Caco-2 (cell line): Measurements from ENCODE around the gene RGS16. TPM values are rescaled to one million over a fixed set of nuclear protein-coding genes. Genes with fewer than 3 reads are reported as not detected.

Source experiments
- BruUV-seq: library from RNA; stranded (reverse); fragments of 400-500 nt; replicated peaks from 2 replicates; lab custom pipeline; 2021; lab: Mats Ljungman, UMichigan
- CTCF ChIA-PET: fragments of 300-600 bp; sonication (Branson Sonifier 250); formaldehyde crosslinking; loops from one replicate; lab custom pipeline; 2022; ENCODE audit warnings: antibody characterized with exemption; lab: Charles Lee
- POLR2A ChIA-PET: fragments of 300-600 bp; sonication (Branson Sonifier 250); formaldehyde crosslinking; loops from one replicate; lab custom pipeline; 2022; ENCODE audit warnings: antibody characterized with exemption; lab: Charles Lee
- DNase-seq, 2 experiments: peaks; one replicate each; pipeline versions ENCODE4 v3.0.0 to v3.0.0-alpha.2; 2020 to 2022
- H3K27me3 ChIP-seq: replicated peaks from 2 replicates; pipeline ENCODE4 v1.6.0; 2011; ENCODE audit warnings: low read length; ENCODE audit not compliant: control insufficient read depth, insufficient read depth
- H3K36me3 ChIP-seq: 2 replicates; pipeline ENCODE4 v1.5.1; 2011; ENCODE audit warnings: low read length; ENCODE audit not compliant: control insufficient read depth, insufficient read depth
- H3K4me1 ChIP-seq: fragments of 250-450 bp; sonication (Bioruptor Pico); 2 replicates; pipeline ENCODE4 v1.5.1; 2020; ENCODE audit warnings: mild to moderate bottlenecking
- H3K4me3 ChIP-seq: 2 replicates; pipeline ENCODE4 v1.5.1; 2011; ENCODE audit warnings: low read depth, mild to moderate bottlenecking, control low read depth, low read length
- H3K9me3 ChIP-seq: fragments of 250-450 bp; sonication (Bioruptor Pico); 2 replicates; pipeline ENCODE4 v1.5.1; 2020; ENCODE audit warnings: mild to moderate bottlenecking, moderate library complexity
- H3K27ac Mint-ChIP-seq: one replicate; pipeline ENCODE4 v1.8.0; 2022; ENCODE audit warnings: mixed read lengths; ENCODE audit not compliant: unreplicated experiment
- H3K27me3 Mint-ChIP-seq: one replicate; pipeline ENCODE4 v1.8.0; 2022; ENCODE audit warnings: mixed read lengths; ENCODE audit not compliant: insufficient read depth, unreplicated experiment
- H3K36me3 Mint-ChIP-seq: one replicate; pipeline ENCODE4 v1.8.0; 2022; ENCODE audit warnings: mild to moderate bottlenecking, mixed read lengths; ENCODE audit not compliant: insufficient read depth, unreplicated experiment
- H3K4me1 Mint-ChIP-seq: one replicate; pipeline ENCODE4 v1.8.0; 2022; ENCODE audit warnings: low read depth, mixed read lengths; ENCODE audit not compliant: unreplicated experiment
- H3K4me3 Mint-ChIP-seq: one replicate; pipeline ENCODE4 v1.8.0; 2022; ENCODE audit warnings: mild to moderate bottlenecking, moderate library complexity, mixed read lengths; ENCODE audit not compliant: unreplicated experiment
- H3K9me3 Mint-ChIP-seq: one replicate; pipeline ENCODE4 v1.8.0; 2022; ENCODE audit warnings: mixed read lengths; ENCODE audit not compliant: unreplicated experiment
- intact Hi-C: fragments of 100-400 bp; cut with micrococcal nuclease; formaldehyde crosslinking; loops from one replicate; pipeline ENCODE4 v1.10.0; 2022; ENCODE audit not compliant: unreplicated experiment
- total RNA-seq: library from RNA; stranded (reverse); gene quantifications from 2 replicates; pipeline ENCODE4 v1.2.3, GENCODE V29; 2022
- TF ChIP-seq, protein P1 (sequence below), 2 experiments: fragments of 200-600 bp in 1 of 2; IDR thresholded peaks; 1 replicate in 1 of 2; 2 replicates in 1 of 2; pipeline versions ENCODE4 v1.5.1 to v1.8.0; 2011 to 2022; ENCODE audit warnings: antibody characterized with exemption in 1 of 2, control low read depth in 1 of 2, inconsistent platforms in 1 of 2, low read depth in 1 of 2, low read length in 1 of 2, mild to moderate bottlenecking in 1 of 2, moderate library complexity in 1 of 2; ENCODE audit not compliant: insufficient read depth in 1 of 2, severe bottlenecking in 1 of 2, unreplicated experiment in 1 of 2

RGS16 gene
- total RNA-seq, 1 experiment from 2014 or later = 1.2 TPM

DNA sequence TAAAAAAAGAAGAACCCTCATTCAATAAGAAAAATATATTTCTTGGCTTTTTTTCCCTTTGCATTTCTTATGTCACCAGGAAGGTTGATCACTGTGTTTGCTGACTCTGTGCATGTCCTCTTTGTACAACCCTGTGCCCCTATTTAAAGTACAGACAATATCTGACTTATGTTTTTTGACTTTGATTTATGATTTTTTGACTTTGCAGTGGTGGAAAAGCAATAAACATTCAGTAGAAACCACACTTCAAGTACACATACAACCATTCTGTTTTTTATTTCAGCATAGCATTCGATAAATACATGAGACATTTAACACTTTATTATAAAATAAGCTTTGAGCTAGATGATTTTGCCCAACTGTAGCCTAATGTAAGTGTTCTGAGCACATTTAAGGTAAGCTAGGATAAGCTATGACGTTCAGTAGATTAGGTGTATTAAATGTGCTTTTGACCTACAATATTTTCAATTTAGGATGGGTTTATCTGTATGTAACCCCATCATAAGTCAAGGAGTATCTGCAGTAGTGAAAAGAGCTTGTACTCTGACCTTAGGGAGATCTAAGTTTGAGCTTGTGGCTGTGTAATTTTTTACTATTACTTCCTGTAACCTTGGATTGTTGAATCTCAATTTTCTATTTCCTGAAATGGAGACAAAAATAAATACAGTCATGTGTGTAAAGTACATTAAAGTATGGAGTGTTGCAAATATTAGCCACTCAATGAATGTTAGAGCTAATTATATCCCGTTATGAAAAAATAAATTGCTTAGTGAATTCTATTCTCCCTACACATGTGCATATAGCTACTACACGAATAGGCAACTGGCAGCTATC, 16.3 kb downstream of the RGS16 start:
- no peaks in the 10 kb centered on the region for H3K27me3 ChIP-seq
- BruUV-seq = no TSS peak
- CTCF ChIA-PET = interaction anchor here (0.9 to 1.9 kb wide), 4 partner anchors 11 to 506 kb away, joined by 3 to 10 read pairs (median 6); no protein-coding TSS in a partner anchor
- Mint-ChIP-seq H3K4me3 (peak overlapping the region; percentile 88), H3K27ac (peak overlapping the region; percentile 85), H3K9me3 (no peaks in the 10 kb centered on the region), H3K4me1 (no peaks in the 10 kb centered on the region), H3K36me3 (no peaks in the 10 kb centered on the region), H3K27me3 (no peaks in the 10 kb centered on the region)
- no peaks in the 10 kb centered on the region for H3K36me3 ChIP-seq
- TF ChIP-seq, protein P1, sequence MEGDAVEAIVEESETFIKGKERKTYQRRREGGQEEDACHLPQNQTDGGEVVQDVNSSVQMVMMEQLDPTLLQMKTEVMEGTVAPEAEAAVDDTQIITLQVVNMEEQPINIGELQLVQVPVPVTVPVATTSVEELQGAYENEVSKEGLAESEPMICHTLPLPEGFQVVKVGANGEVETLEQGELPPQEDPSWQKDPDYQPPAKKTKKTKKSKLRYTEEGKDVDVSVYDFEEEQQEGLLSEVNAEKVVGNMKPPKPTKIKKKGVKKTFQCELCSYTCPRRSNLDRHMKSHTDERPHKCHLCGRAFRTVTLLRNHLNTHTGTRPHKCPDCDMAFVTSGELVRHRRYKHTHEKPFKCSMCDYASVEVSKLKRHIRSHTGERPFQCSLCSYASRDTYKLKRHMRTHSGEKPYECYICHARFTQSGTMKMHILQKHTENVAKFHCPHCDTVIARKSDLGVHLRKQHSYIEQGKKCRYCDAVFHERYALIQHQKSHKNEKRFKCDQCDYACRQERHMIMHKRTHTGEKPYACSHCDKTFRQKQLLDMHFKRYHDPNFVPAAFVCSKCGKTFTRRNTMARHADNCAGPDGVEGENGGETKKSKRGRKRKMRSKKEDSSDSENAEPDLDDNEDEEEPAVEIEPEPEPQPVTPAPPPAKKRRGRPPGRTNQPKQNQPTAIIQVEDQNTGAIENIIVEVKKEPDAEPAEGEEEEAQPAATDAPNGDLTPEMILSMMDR (IDR thresholded peaks at IDR 0.05; ENCODE audit: insufficient read depth in 1 of 2, low read depth in 1 of 2, low read length in 1 of 2, severe bottlenecking in 1 of 2, unreplicated experiment in 1 of 2) = no peak
- H3K4me3 ChIP-seq = peak overlapping the region; percentile 41
- intact Hi-C loops = no loop called here
- no peak for DNase-seq
- H3K4me1 ChIP-seq = no peaks in the 10 kb centered on the region
- H3K9me3 ChIP-seq = no peaks in the 10 kb centered on the region
- POLR2A ChIA-PET = no interaction called here

DNA sequence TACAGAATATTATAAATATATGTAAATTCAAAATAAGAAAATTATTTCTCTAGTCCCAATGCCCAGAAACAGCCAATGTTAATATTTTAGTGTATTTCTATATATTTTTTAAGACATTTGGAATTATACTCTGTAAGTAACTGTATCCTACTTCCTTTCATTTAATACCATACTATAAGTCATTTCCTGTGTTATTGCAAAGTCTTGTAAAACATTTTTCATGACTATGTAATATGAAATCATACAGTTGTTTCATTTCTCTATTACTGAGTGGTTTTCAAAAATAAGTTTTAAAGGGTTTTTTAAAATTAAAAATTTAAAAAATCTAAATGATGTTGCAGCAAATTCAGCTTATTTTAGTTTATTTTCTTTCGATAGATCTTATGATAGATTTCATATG, 17.1 kb downstream of the RGS16 start:
- ChIA-PET CTCF (no interaction called here), POLR2A (no interaction called here)
- H3K9me3 Mint-ChIP-seq = no peaks in the 10 kb centered on the region
- H3K27me3 Mint-ChIP-seq = no peaks in the 10 kb centered on the region
- no peak overlapping the region for H3K27ac Mint-ChIP-seq
- H3K36me3 Mint-ChIP-seq = no peaks in the 10 kb centered on the region
- no peaks in the 10 kb centered on the region for H3K4me1 Mint-ChIP-seq
- intact Hi-C loops = no loop called here
- TF ChIP-seq, protein P1 (IDR thresholded peaks at IDR 0.05; ENCODE audit: insufficient read depth in 1 of 2, low read depth in 1 of 2, low read length in 1 of 2, severe bottlenecking in 1 of 2, unreplicated experiment in 1 of 2) = no peak
- H3K4me3 ChIP-seq = no peak overlapping the region
- BruUV-seq = no TSS peak
- H3K36me3 ChIP-seq = no peaks in the 10 kb centered on the region
- no peaks in the 10 kb centered on the region for H3K4me1 ChIP-seq
- H3K27me3 ChIP-seq = no peaks in the 10 kb centered on the region
- DNase-seq = no peak
- no peaks in the 10 kb centered on the region for H3K9me3 ChIP-seq
- H3K4me3 Mint-ChIP-seq = no peak overlapping the region

DNA sequence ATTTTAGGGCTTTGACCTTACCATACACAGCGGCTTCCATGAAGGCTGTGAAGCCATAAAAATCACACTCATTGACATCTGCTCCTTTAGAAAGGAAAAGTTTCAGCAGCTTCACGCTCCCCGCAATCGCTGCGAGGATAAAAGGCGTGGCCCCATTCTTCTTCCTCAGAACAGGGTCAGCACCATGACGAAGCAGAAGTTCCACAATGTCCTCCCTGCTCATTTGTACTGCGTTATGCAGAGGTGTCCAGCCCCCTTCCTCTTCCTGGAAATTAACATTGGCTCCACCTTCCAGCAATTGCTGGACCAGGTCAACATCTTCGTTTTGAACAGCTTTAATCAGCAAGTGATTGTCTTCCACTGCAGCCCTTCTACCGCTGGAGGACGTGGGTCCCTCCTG, 17.8 kb downstream of the RGS16 start:
- Histone ChIP-seq H3K9me3 (no peaks in the 10 kb centered on the region), H3K4me1 (no peaks in the 10 kb centered on the region), H3K36me3 (no peaks in the 10 kb centered on the region), H3K4me3 (no peak overlapping the region), H3K27me3 (no peaks in the 10 kb centered on the region)
- TF ChIP-seq, protein P1 (IDR thresholded peaks at IDR 0.05; ENCODE audit: insufficient read depth in 1 of 2, low read depth in 1 of 2, low read length in 1 of 2, severe bottlenecking in 1 of 2, unreplicated experiment in 1 of 2) = no peak
- Mint-ChIP-seq H3K9me3 (no peaks in the 10 kb centered on the region), H3K4me1 (no peaks in the 10 kb centered on the region), H3K4me3 (no peak overlapping the region), H3K36me3 (no peaks in the 10 kb centered on the region), H3K27me3 (no peaks in the 10 kb centered on the region), H3K27ac (no peak overlapping the region)
- BruUV-seq = no TSS peak
- ChIA-PET CTCF (no interaction called here), POLR2A (no interaction called here)
- intact Hi-C loops = no loop called here
- no peak for DNase-seq
